GM18502 (cell line): Measurements from ENCODE around the gene RABGAP1L.
A peak's percentile ranks its signal among the peaks of the same experiment; 100 is the strongest.
"Not testable (repeated sequence)": the region's sequence is repeated elsewhere in the genome, so short reads cannot be mapped to it uniquely, and the experiment has no call there.

Source experiments
- ATAC-seq: cut with Tn5 transposase; IDR thresholded peaks from one replicate; pipeline ENCODE4 v1.9.1; 2021; ENCODE audit warnings: mild to moderate bottlenecking; ENCODE audit not compliant: unreplicated experiment, poor library complexity

The RABGAP1L gene

GRCh38 chr1:174276087-174276486 is 116.8 kb downstream of the RABGAP1L start:
- ATAC-seq: peak; percentile 38

- no peak for ATAC-seq
Observed at GRCh38 chr1:174284052-174284451, 124.7 kb downstream of the RABGAP1L start.

DNA sequence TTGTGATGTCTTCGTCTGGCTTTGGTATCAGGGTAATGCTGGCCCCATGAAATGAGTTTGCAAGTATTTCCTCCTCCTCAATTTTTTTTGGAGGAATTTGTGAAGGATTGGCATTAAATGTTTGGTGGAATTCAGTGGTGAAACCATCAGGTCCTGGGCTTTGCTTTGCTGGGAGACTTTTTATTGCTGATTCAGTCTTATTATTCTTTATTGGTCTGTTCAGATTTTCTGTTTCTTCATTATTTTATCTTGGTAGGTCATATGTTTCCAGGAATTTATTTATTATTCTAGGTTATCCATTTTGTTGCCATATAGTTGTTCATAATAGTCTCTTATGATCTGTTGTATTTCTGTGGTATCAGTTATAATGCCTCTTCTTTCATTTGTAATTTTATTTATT is 126.7 kb downstream of the RABGAP1L start:
- ATAC-seq: no peak

GRCh38 chr1:174289644-174290310 is 130.5 kb downstream of the RABGAP1L start:
- no peak for ATAC-seq

DNA sequence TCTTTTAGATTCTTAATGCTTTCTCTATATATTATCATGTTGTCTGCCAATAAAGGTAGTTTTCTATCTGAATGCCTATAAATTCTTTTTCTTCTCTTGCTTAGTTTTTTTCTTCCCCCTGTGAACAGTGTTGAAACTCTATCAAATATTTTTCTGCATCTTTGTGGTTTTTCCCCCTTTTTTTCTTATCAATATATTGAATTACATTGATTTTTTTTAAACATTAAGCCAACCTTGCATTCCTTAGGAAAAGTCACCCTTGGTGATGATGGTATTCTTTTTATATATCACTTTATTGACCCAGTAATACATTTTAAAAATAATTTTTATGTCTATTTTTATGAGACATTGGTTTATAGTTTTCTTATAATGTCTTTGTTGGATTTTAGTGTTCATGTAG is 131.7 kb downstream of the RABGAP1L start:
- no peak for ATAC-seq

GRCh38 chr1:174296309-174296708 is 137.0 kb downstream of the RABGAP1L start:
- no peak for ATAC-seq

DNA sequence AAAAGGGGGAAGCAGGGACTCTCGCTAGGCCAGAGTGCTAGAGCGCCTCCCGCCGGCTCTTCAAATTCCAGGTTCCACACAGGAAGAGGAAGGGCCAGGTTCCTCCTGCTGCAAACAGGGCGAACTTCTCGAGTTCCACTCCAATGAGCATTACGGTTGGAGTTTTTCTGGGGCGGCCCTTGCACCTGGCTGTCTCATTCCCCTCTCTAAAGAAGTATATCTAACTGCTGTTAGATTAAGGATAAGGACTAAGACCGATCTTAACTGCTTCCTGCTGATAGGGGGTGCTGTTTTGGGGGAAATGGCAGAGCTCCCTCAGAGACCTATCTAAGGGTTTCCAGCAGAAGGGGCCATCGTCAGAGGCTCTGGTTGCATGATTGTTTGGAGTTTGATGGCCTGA is 138.0 kb downstream of the RABGAP1L start:
- ATAC-seq: no peak

- no peak for ATAC-seq
Observed at GRCh38 chr1:174301295-174302077, 142.2 kb downstream of the RABGAP1L start.

GRCh38 chr1:174308604-174309003 is 149.3 kb downstream of the RABGAP1L start:
- no peak for ATAC-seq

DNA sequence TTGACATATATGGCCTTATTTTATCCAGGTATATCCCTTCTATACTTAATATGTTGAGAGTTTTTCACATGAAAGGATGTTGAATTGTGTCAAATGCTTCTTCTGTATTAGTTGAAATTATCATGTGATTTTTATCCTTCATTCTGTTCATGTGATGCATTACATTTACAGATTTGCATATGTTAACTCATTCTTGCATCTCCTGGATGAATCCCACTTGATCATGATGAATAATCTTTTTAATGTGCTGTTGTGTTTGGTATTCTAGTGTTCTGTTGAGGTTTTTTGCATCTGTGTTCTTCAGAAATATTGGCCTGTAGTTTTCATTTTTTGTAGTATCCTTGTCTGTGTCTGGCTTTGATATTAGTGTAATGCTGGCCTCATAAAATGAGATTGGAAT is 150.2 kb downstream of the RABGAP1L start:
- no peak for ATAC-seq

GRCh38 chr1:174314433-174314832 is 155.1 kb downstream of the RABGAP1L start:
- no peak for ATAC-seq

DNA sequence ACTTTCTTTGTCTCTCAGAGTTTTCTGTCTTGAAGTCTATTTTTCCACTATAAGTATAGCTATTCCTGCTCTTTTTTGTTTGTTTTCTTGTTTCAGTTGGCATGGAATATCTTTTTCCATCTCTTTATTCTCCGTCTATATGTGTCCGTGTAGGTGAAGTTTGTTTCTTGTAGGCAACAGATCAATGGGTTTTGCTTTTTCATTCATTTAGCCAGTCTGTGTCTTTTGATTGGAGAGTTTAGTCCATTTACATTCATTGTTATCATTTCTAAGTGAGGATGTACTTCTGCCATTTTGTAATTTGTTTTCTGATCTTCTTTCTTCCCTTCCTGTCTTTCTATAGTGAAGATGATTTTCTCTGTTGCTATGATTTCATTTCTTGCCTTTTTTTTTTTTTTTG is 155.9 kb downstream of the RABGAP1L start:
- no peak for ATAC-seq

DNA sequence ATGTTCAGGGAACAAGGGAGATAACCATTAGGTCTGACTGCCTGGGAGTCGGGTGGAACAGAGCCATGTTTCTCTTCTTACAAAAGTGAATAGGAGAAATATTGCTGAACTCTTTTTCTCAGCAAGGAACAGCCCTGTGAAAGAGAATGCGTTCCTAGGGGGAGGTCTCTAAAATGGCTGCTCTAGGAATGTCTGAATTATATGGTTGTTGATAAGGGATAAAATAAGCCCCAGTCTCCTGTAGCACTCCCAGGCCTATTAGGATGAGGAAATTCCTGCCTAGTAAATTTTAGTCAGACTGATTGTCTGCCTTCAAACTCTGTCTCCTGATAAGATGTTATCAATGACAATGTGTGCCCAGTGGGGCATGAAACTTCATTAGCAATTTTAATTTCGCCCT is 161.6 kb downstream of the RABGAP1L start:
- not testable (repeated sequence) for ATAC-seq

DNA sequence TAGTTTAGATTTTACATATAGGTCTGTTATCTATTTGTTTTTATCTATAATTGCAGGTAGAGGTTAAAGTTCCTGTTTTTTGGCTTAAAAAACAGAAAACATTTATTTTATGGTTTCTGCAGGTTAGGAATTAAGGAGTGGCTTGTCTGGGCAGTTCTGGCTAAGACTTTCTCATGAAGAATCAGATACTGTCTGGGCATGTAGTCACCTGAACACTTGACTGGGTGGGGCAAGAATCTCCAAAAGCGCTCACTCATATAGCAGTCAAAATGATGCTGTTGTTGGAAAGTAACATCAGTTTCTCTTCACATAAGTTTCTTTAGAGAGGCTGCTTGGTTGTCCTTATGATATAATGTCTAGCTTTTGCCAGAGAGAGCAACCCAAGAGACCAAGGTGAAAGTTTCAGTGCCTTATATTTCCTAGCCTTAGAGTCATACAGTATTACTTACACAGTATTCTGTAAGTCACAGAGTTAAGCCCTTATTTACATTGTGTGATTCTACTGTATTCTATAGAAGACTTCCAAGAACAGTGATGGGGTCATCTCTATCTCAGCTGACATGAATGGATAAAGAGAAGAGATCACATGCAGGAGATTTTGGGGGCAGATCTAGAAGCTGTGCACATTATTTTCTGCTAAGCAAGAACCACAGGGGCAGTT is 163.0 kb downstream of the RABGAP1L start:
- ATAC-seq: no peak

- ATAC-seq: no peak
Observed at GRCh38 chr1:174324493-174324892, 165.2 kb downstream of the RABGAP1L start.

- ATAC-seq: no peak
Observed at GRCh38 chr1:174324939-174325338, 165.6 kb downstream of the RABGAP1L start.

DNA sequence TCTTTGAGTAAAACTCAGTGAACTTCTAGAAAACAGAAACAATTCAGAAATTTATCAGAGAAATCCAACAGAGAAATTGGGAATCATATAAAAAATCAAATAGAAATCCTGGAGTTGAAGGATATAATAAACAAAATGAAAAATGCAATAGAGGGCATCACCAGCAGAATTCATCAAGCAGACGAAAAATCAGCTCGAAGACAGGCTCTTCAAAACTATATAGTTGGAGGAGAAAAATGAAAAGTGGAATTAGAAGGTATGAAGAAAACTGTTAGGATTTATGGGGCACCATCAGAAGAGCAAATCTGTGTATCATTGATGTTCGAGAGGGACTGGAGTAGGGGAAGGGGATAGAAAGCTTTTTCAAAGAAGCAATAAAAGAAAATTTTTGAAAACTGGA is 167.0 kb downstream of the RABGAP1L start:
- no peak for ATAC-seq

- no peak for ATAC-seq
Observed at GRCh38 chr1:174333437-174333836, 174.1 kb downstream of the RABGAP1L start.

GRCh38 chr1:174337000-174337681 is 177.8 kb downstream of the RABGAP1L start:
- ATAC-seq: no peak

DNA sequence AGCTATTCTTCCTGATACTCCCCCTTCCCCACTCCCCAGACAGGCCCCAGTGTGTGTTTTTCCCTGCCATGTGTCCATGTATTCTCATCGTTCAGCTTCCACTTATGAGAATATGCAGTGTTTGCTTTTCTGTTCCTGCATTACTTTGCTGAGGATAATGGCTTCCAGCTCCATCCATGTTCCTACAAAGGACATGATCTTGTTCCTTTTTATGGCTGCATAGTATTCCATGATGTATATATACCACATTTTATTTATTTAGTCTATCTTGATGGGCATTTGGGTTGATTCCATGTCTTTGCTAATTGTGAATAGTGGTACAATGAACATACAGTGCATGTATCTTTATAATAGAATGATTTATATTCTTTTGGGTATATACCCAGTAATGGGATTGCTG is 181.1 kb downstream of the RABGAP1L start:
- ATAC-seq: not testable (repeated sequence)

- no peak for ATAC-seq
Observed at GRCh38 chr1:174344162-174344561, 184.8 kb downstream of the RABGAP1L start.
